Measurements from ENCODE around the gene NPM3. TPM values are rescaled to one million over a fixed set of nuclear protein-coding genes. Genes with fewer than 3 reads are reported as not detected.

Gene NPM3
- total and polyA plus RNA-seq, 2 of the 4 experiments (the other 2 are of a cell fraction): 84.1 to 112 TPM

- Histone ChIP-seq H2BK120ac (ENCODE audit: low read depth, low read length) (peak within 1 kb of the TSS; percentile 62; the same call in 1 of the 2 replicates), H3K56ac (ENCODE audit: extremely low read depth, insufficient read depth, low read length) (peak within 1 kb of the TSS; percentile 89), H3K27ac (ENCODE audit: insufficient read depth, low read length) (peak within 1 kb of the TSS; percentile 90), H3K18ac (ENCODE audit: low read depth, low read length) (peak within 1 kb of the TSS; percentile 53), H3K4me1 (ENCODE audit: control insufficient read depth, insufficient read depth, low read length) (peaks cover 6% of the 10 kb centered on the region), H3K9me1 (ENCODE audit: insufficient read depth, low read length) (peaks cover 10% of the 10 kb centered on the region; the same call in 1 of the 2 replicates), H2BK5ac (ENCODE audit: low read depth, low read length, poor library complexity, severe bottlenecking) (peak within 1 kb of the TSS; percentile 83), H4K91ac (ENCODE audit: insufficient read depth, low read depth, low read length) (peak within 1 kb of the TSS; percentile 97), H2AFZ (replicated peaks; ENCODE audit: low read length, poor library complexity) (peak within 1 kb of the TSS; percentile 92), H4K5ac (ENCODE audit: low read depth, low read length) (peak within 1 kb of the TSS; percentile 44), H4K8ac (ENCODE audit: low read depth in 2 of 2, low read length in 2 of 2) (peak within 1 kb of the TSS; percentile 56 to 93), H4K20me1 (ENCODE audit: insufficient read depth, low read length) (peaks cover 48% of the 10 kb centered on the region), H3K36me3 (ENCODE audit: control insufficient read depth, insufficient read depth, low read length) (no peaks in the 10 kb centered on the region), H2AK9ac (replicated peaks; ENCODE audit: low read depth, low read length, poor library complexity) (peak within 1 kb of the TSS; percentile 100), H3K4me3 (ENCODE audit: insufficient read depth, low read depth, low read length) (peak within 1 kb of the TSS; percentile 70), H2BK20ac (ENCODE audit: low read depth, low read length) (peak within 1 kb of the TSS; percentile 36; the same call in 1 of the 2 replicates), H3K9ac (ENCODE audit: low read depth, low read length) (peak within 1 kb of the TSS; percentile 95), H3K79me1 (ENCODE audit: low read depth in 1 of 2, low read length in 2 of 2) (peaks cover 0 to 16% of the 10 kb centered on the region in 2 experiments; a peak in 3 of 4 replicates), H2BK15ac (ENCODE audit: low read depth, low read length) (peak within 1 kb of the TSS; percentile 73), H3K27me3 (ENCODE audit: control insufficient read depth, insufficient read depth, low read length) (no peaks in the 10 kb centered on the region), H3K14ac (replicated peaks; ENCODE audit: low read depth, low read length) (peak within 1 kb of the TSS; percentile 99), H3K4me2 (ENCODE audit: low read depth, low read length) (peak within 1 kb of the TSS; percentile 90), H3K23ac (ENCODE audit: low read depth, low read length) (peak within 1 kb of the TSS; percentile 98), H3K9me3 (ENCODE audit: control insufficient read depth, insufficient read depth, low read length) (no peaks in the 10 kb centered on the region), H2AK5ac (ENCODE audit: low read depth, low read length) (peak within 1 kb of the TSS; percentile 96), H3K4ac (ENCODE audit: low read depth, low read length) (peak within 1 kb of the TSS; percentile 97)
- peak; percentile 100 for DNase-seq
- dilution Hi-C loops (cut with HindIII; ENCODE audit: low sequenced_read_pairs, unreplicated experiment): no loop called here
- in situ Hi-C loops (cut with MboI; ENCODE audit: low sequenced_read_pairs): loop anchor here (25.0 kb wide), 1 partner anchor 881 kb away; no protein-coding TSS in a partner anchor
- ATAC-seq (ENCODE audit: low read depth): peak; percentile 92
- intact Hi-C loops (cut with micrococcal nuclease): no loop called here
- 0% methylated on average over 15 of the region's 47 CpGs; no CpG with 5 or more reads in 1 of the 2 experiments for WGBS, 2 experiments (ENCODE audit: extremely low coverage in 2 of 2, insufficient read length in 1 of 2)
- ChIA-PET POLR2A (ENCODE audit: unreplicated experiment) (interaction anchor here (0.5 to 0.7 kb wide), 2 partner anchors 861 to 1635 kb away, joined by 3 to 7 read pairs; no protein-coding TSS in a partner anchor), CTCF (interaction anchor here (0.7 kb wide), 1 partner anchor 126 kb away, joined by 3 read pairs; no protein-coding TSS in a partner anchor)
- BruUV-seq (replicated peaks): no TSS peak
- TF ChIP-seq USF2 (IDR thresholded peaks at IDR 0.05; ENCODE audit: low read depth, low read length): peak; percentile 21; the same call in 1 of the 2 replicates
- no peak for TF ChIP-seq MAFK (IDR thresholded peaks at IDR 0.05; ENCODE audit: low read depth, low read length)
- TF ChIP-seq RAD21 (IDR thresholded peaks at IDR 0.05; ENCODE audit: low read length): no peak
- TF ChIP-seq MXI1 (IDR thresholded peaks at IDR 0.05; ENCODE audit: borderline replicate concordance, low read depth, low read length): no peak
- no peak for TF ChIP-seq FOS (IDR thresholded peaks at IDR 0.05; ENCODE audit: low read depth, low read length)
- TF ChIP-seq, protein P1, sequence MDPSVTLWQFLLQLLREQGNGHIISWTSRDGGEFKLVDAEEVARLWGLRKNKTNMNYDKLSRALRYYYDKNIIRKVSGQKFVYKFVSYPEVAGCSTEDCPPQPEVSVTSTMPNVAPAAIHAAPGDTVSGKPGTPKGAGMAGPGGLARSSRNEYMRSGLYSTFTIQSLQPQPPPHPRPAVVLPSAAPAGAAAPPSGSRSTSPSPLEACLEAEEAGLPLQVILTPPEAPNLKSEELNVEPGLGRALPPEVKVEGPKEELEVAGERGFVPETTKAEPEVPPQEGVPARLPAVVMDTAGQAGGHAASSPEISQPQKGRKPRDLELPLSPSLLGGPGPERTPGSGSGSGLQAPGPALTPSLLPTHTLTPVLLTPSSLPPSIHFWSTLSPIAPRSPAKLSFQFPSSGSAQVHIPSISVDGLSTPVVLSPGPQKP (IDR thresholded peaks at IDR 0.05; ENCODE audit: borderline replicate concordance, low read depth, low read length): no peak
- peak; percentile 77 for TF ChIP-seq CEBPB (IDR thresholded peaks at IDR 0.05; ENCODE audit: low read depth, low read length)
- peak; percentile 100; the same call in 1 of the 2 replicates for TF ChIP-seq CHD1 (IDR thresholded peaks at IDR 0.05; ENCODE audit: low read depth, low read length)
- TF ChIP-seq RFX5 (IDR thresholded peaks at IDR 0.05; ENCODE audit: low read depth, low read length): no peak
- peak; percentile 100 for TF ChIP-seq BHLHE40 (IDR thresholded peaks at IDR 0.05; ENCODE audit: low read depth, low read length)
- no peak for TF ChIP-seq NFE2L2 (IDR thresholded peaks at IDR 0.05; ENCODE audit: low read depth, low read length)
- TF ChIP-seq RCOR1 (IDR thresholded peaks at IDR 0.05; ENCODE audit: insufficient replicate concordance, low read length): no peak
- peak; percentile 98; the same call in 1 of the 2 replicates for TF ChIP-seq MAZ (IDR thresholded peaks at IDR 0.05; ENCODE audit: borderline replicate concordance, low read depth, low read length)
Observed at GRCh38 chr10:101818119-101818871, 35.0 kb upstream of the NPM3 start, which contains the start of gene OGA. OGA (minus strand) TSS chr10:101818444; CDS start chr10:101818022, 422 bp downstream.
